Heart left ventricle (tissue), 13 donors: ENCODE measurements around the gene MACROH2A1.

Experiments
- CTCF ChIP-seq, 12 donors: fragments of 200-600 bp; sonication (generic) in 4 of 12; IDR thresholded peaks; one replicate each; pipeline versions ENCODE4 v1.5.0 to v1.8.0; 2018 to 2022; ENCODE audit warnings: antibody characterized with exemption in 12 of 12, mild to moderate bottlenecking in 5 of 12
- POLR2A ChIP-seq, 2 donors: fragments of 450-650 bp; IDR thresholded peaks; one replicate each; pipeline ENCODE4 v1.6.1; 2017; ENCODE audit warnings: antibody characterized with exemption in 2 of 2, mild to moderate bottlenecking in 2 of 2, moderate library complexity in 2 of 2
- donor health status: ischemic (EF 13 %, LVEDD 7.1; RV severe dilation, severe dysfunction).
- donor health status: DM: no; HTN: yes; CAD: no.
- donor health status: DM: no; HTN: no; CAD: no.
- donor health status: ischemic (EF 25% LVEDD 6.9; RV normal size, moderate dysfunction).
- donor health status: ischemic (EF 25% LVEDD 5.7; RV mildly dilated, moderate dysfunction).
- donor health status: ischemic (EF 35%, LVEDD 5.7; RV mildly dilated, moderate dysfunction).
- donor health status: nonischemic (EF 11% LVEDD 7.7; RV severe dilation, severe dysfunction).
- donor health status: DM: yes; HTN: yes; CAD: no.
- donor health status: PGD.
- donor health status: ischemic (EF 29% LVEDD 5.4; RV normal size, mild dysfunction).
- donor health status: nonischemic (EF 23%, LVEDD 6.1; RV moderate dilation, normal function).

DNA sequence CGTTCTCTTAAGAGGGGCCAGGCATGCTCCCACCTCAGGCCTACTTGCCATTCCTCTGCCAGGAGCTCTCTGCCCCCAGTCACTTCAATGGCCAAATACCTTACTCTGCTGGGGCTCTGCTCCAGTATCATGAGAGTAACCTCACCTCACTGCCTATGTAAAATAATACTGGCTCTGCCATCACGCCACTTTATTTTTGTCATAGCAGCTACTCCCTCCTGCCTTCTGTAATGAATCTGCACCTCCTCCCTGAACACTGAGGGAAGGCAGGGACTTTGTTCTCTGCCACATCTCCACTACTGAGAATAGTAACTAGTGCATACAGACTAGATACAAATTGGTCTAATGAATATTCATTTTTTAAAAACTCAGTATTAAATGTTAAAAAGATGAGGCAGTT is 33.8 kb downstream of the MACROH2A1 start:
- TF ChIP-seq POLR2A (IDR thresholded peaks at IDR 0.05), result no peak
- TF ChIP-seq CTCF (IDR thresholded peaks at IDR 0.05), result no peak
